ENCODE data around the gene MRPL49. TPM values are rescaled to one million over a fixed set of nuclear protein-coding genes. Genes with fewer than 3 reads are reported as not detected.

The MRPL49 gene
- total RNA-seq, 1 experiment from 2014 or later: 111 TPM

GRCh38 chr11:65125197-65126056 is 3.3 kb downstream of the MRPL49 start:
- H3K4me3 ChIP-seq (ENCODE audit: low read depth in 2 of 2, low read length in 2 of 2): no peak overlapping the region
- H3K36me3 ChIP-seq (ENCODE audit: control insufficient read depth, insufficient read depth, low read length): peaks cover 26% of the 10 kb centered on the region
- DNase-seq (ENCODE audit: low read depth, low spot score) (no peak), ATAC-seq (no peak)
- CTCF ChIA-PET: no interaction called here
- no peaks in the 10 kb centered on the region for H3K27me3 ChIP-seq (ENCODE audit: control insufficient read depth, insufficient read depth, low read length)
- H3K9me3 ChIP-seq (ENCODE audit: control insufficient read depth, insufficient read depth, low read depth, low read length): no peaks in the 10 kb centered on the region
- POLR2A ChIA-PET: no interaction called here
- H3K27ac ChIP-seq (ENCODE audit: low read length): no peak overlapping the region
- BruUV-seq (replicated peaks): no TSS peak
- intact Hi-C loops (cut with micrococcal nuclease; ENCODE audit: unreplicated experiment) (no loop called here), in situ Hi-C loops (cut with HindIII; ENCODE audit: low pct_unique_long_range_greater_than_20kb, low sequenced_read_pairs) (no loop called here)
- H3K4me1 ChIP-seq (ENCODE audit: control insufficient read depth, insufficient read depth, low read length): peaks cover 11% of the 10 kb centered on the region
- TF ChIP-seq CTCF (IDR thresholded peaks at IDR 0.05): no peak
- TF ChIP-seq REST (IDR thresholded peaks at IDR 0.05; ENCODE audit: insufficient read depth in 1 of 2, low read depth in 2 of 2, low read length in 1 of 2): no peak
- no peak for TF ChIP-seq TCF7L2 (IDR thresholded peaks at IDR 0.05; ENCODE audit: low read depth, low read length)
- TF ChIP-seq SIN3A (IDR thresholded peaks at IDR 0.05; ENCODE audit: borderline replicate concordance, insufficient read depth, low read depth, low read length): no peak
- no peak for TF ChIP-seq POLR2AphosphoS5 (IDR thresholded peaks at IDR 0.05; ENCODE audit: low read depth, low read length)

GRCh38 chr11:65126624-65127274 is 4.6 kb downstream of the MRPL49 start:
- H3K27ac ChIP-seq (ENCODE audit: low read length): no peak overlapping the region
- CTCF ChIA-PET: no interaction called here

More at GRCh38 chr11:65126624-65127274, 4.6 kb downstream of the MRPL49 start:
- no peaks in the 10 kb centered on the region for H3K9me3 ChIP-seq (ENCODE audit: control insufficient read depth, insufficient read depth, low read depth, low read length)
- H3K27me3 ChIP-seq (ENCODE audit: control insufficient read depth, insufficient read depth, low read length): no peaks in the 10 kb centered on the region
- TF ChIP-seq TCF7L2 (IDR thresholded peaks at IDR 0.05; ENCODE audit: low read depth, low read length) (no peak), POLR2AphosphoS5 (IDR thresholded peaks at IDR 0.05; ENCODE audit: low read depth, low read length) (no peak; the same call in 1 of the 2 replicates), CTCF (IDR thresholded peaks at IDR 0.05) (no peak), SIN3A (IDR thresholded peaks at IDR 0.05; ENCODE audit: borderline replicate concordance, insufficient read depth, low read depth, low read length) (no peak), REST (IDR thresholded peaks at IDR 0.05; ENCODE audit: insufficient read depth in 1 of 2, low read depth in 2 of 2, low read length in 1 of 2) (no peak)
- no peak for DNase-seq (ENCODE audit: low read depth, low spot score)
- POLR2A ChIA-PET: interaction anchor here (0.6 kb wide), 1 partner anchor 53 kb away, joined by 4 read pairs; no protein-coding TSS in a partner anchor
- peaks cover 3% of the 10 kb centered on the region for H3K4me1 ChIP-seq (ENCODE audit: control insufficient read depth, insufficient read depth, low read length)
- intact Hi-C loops (cut with micrococcal nuclease; ENCODE audit: unreplicated experiment) (no loop called here), in situ Hi-C loops (cut with HindIII; ENCODE audit: low pct_unique_long_range_greater_than_20kb, low sequenced_read_pairs) (no loop called here)
- no peak for ATAC-seq
- H3K36me3 ChIP-seq (ENCODE audit: control insufficient read depth, insufficient read depth, low read length): peaks cover 16% of the 10 kb centered on the region
- H3K4me3 ChIP-seq (ENCODE audit: low read depth in 2 of 2, low read length in 2 of 2): no peak overlapping the region
- no TSS peak for BruUV-seq (replicated peaks)

All from Panc1 (cell line).